GM18511 (cell line): Measurements from ENCODE around the gene ZNF214.

Experiments used
- ATAC-seq: cut with Tn5 transposase; IDR thresholded peaks from one replicate; pipeline ENCODE4 v1.9.1; 2021; ENCODE audit warnings: mild to moderate bottlenecking, moderate library complexity; ENCODE audit not compliant: unreplicated experiment

ZNF214 gene

DNA sequence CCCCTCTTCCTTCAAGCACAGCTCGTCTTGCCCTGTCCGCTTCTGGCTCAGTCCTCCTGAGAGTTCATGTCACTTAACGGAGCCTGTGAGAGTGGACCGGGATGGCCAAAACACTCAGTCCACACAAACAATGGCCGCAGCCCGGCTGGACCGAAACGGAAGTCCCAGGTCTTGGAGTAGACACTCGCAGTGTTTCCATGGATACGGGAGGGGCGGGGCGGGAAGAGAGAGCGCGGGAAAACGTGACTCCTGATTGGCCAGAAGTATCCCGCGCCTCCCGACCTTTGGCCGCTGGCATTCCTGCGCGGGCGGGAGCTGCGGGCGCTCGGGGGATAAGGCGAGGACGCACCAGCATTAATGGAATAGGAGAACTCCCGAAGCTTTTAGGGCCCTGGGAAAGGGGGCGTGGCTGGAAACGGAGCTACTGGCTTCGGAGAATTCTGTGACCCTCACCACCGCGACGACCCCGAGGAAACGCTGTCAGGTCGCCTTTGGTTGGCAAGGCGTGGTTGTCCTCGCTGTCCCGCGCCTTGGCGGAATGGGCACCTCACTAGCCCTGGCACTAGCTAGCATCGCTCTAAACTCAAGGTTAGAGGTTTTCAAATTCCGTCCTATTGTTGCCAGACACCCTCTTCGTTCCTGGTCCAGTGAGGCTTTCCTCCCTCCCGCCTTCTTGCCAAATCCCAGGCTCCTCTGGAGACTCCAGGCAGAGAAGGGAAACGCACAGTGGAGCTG is at the start of gene ZNF214, which contains the start of gene NLRP14:
TSS of gene ZNF214 (minus strand) at position 164 of the 735 bp plus-strand sequence. CDS start 17,511 bp downstream, outside the sequence.
TSS of gene NLRP14 (plus strand) at position 297 of the 735 bp plus-strand sequence. CDS start 18,108 bp downstream, outside the sequence.
- ATAC-seq: peak; percentile 65

- no peak for ATAC-seq
Measured at GRCh38 chr11:7062534-7062933, 42.4 kb upstream of the ZNF214 start.

GRCh38 chr11:7060868-7061267 is 40.7 kb upstream of the ZNF214 start:
- ATAC-seq: no peak

GRCh38 chr11:7057641-7058040 is 37.5 kb upstream of the ZNF214 start:
- no peak for ATAC-seq

- ATAC-seq: no peak
Measured at GRCh38 chr11:7056828-7057513, 36.8 kb upstream of the ZNF214 start.

- ATAC-seq: no peak
Measured at GRCh38 chr11:7050191-7050590, 30.0 kb upstream of the ZNF214 start.

DNA sequence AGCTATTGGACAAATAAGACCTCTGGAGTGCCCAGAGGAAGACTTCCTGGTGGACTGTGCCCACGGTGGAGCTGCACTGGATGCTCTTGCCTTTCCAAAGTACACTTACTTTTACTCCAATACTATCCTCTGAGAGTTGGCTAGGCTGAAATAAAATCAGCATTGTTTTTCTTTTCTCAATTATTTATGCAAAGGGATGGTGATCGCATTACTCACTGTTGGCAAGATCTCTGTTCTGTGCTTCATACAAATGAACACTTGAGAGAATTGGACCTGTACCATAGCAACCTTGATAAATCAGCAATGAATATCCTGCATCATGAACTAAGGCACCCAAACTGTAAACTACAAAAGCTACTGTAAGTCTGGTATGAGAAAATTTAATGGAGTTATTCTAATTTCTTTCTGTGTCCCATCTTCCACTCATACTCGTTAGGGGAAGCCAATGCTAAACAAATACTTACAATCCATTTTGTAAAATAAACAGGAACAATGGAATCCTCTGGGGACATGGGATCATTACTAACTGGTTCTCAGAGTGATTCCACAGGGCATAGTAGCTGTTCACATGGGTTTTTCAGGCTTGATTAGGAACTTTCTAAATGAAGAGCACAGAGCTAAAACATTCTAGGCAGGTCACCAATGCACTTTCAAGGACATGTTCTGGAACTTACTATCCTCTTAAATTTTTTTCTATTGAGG is 26.5 kb upstream of the ZNF214 start:
- ATAC-seq: no peak

DNA sequence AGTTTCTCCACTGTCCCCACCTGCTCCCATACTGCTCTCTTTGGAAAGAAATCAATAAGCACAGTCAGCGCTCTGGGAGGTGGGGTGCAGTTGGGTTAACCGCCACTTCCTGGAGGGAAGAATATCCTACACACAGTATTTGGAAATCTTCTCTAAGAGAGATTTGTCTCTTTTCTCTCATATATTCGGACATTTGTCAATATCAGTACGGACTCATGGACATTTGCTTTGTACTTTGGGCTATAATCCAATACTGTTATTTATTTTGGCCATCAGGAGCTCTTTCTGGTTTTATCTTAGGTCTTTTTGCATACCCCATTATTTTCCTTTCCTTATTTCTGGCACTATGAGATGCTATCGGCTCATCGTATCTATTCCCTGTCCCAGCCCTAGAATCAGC is 13.9 kb upstream of the ZNF214 start:
- ATAC-seq: no peak

DNA sequence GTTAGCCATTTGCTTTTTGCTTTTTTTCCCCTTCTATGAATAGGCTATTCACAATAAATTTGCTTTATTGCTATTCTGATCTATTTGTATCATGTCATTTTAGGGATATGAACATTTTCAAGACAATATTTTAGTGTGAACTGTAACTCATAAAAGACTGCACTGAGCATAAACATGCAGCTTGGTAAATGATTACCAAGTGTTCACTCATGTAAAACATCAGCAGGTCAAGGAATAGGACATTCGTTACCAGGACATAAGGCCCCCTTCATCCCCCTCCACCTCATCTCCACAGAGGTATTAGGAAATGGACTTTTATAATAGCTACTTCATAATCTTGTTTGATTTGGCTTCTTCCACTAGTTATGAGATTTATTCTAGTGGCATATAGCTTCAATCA is 12.5 kb upstream of the ZNF214 start:
- ATAC-seq: no peak

GRCh38 chr11:7031471-7031871 is 11.3 kb upstream of the ZNF214 start:
- no peak for ATAC-seq

GRCh38 chr11:7030836-7031235 is 10.7 kb upstream of the ZNF214 start:
- ATAC-seq: no peak

DNA sequence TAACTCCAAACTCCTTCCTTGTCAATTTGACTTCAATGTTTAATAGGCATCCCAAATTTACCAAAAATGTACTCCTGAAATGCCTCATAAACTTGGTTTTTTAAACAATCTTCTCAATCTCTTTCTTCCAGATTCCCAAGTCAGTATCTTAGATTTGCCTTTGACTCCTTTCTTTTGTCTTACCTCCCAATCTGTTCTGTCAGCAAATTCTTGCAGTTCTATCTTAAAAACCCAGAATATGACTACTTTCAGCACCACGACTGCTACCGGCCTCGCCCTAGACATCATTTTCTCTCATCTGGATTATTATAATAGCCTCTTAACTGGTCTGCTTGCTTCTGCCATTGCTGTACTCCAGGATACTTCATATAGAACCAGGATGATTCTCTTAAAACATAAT is 8.0 kb upstream of the ZNF214 start:
- no peak for ATAC-seq

GRCh38 chr11:7021318-7021717 is 1.2 kb upstream of the ZNF214 start:
- ATAC-seq: no peak

DNA sequence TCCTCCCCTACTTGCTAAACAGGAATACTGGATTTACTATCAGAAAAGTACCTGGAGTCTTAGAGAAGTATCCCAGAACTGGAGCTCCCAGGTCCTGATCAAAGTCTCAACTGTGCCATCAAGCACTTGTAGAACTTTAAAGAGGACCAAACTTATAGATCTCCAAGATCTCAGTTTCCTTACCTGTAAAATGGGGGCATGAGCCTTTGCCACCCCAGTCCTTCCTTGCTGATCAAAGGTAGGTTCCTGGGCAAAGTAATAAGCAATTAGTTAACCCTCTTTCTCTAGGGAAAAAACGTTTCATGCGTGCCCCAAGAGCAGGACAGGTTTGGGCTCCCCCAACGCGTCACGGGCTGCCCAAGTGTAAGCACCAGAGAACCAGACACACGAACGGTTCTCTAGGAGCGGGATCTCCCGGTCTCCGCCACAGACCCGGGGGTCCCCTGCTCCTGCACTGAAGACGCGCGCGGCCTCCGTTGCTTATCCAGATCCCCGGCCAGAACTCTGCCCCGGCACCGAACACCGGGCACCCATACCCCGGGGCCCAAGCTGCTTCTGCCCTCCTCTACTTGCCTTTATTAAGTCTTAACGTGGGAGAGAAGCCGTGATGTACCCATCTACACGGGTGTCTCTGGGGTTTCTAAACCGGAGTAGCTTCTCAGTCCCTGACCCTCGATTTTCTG is 505 bp downstream of the ZNF214 start:
- peak; percentile 29 for ATAC-seq

DNA sequence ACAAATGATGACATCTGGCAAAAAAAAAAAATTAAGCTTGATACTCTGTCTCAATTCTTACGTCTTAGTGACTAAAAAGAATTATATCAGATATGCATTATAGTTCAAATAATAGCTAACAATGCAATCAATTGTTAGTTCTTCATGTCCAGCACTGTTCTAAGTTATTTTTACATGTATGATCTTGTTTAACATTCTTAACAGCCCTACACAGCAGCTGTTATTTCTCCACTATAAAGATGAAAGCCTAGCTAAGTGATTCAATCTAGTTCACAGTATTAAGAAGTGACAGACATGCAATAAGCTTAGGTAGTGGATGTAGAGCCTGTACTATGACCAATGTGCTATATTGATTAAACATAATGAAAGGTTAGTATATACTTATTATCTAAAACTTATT is 4.1 kb downstream of the ZNF214 start:
- no peak for ATAC-seq

DNA sequence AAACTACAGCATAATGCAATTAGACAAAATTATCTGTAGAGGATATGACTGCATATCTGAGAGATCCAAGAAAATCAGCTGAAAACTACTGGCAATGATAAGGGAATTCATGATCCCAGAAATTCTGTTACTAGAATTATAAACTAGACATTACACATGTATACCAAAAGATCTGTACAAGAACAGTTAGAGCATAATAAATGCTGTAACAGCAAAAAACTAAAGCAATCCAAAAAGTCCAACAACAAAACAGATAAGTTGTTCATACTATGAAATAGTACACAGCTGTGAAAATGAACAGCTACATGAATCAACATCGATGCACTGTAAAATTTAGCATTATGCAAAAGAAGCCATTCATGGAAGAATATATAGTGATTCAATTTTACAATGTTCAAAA is 6.0 kb downstream of the ZNF214 start:
- no peak for ATAC-seq

- ATAC-seq: no peak
Measured at GRCh38 chr11:7004482-7004881, 15.7 kb downstream of the ZNF214 start.

GRCh38 chr11:6995703-6996102 is 24.4 kb downstream of the ZNF214 start:
- ATAC-seq: no peak

DNA sequence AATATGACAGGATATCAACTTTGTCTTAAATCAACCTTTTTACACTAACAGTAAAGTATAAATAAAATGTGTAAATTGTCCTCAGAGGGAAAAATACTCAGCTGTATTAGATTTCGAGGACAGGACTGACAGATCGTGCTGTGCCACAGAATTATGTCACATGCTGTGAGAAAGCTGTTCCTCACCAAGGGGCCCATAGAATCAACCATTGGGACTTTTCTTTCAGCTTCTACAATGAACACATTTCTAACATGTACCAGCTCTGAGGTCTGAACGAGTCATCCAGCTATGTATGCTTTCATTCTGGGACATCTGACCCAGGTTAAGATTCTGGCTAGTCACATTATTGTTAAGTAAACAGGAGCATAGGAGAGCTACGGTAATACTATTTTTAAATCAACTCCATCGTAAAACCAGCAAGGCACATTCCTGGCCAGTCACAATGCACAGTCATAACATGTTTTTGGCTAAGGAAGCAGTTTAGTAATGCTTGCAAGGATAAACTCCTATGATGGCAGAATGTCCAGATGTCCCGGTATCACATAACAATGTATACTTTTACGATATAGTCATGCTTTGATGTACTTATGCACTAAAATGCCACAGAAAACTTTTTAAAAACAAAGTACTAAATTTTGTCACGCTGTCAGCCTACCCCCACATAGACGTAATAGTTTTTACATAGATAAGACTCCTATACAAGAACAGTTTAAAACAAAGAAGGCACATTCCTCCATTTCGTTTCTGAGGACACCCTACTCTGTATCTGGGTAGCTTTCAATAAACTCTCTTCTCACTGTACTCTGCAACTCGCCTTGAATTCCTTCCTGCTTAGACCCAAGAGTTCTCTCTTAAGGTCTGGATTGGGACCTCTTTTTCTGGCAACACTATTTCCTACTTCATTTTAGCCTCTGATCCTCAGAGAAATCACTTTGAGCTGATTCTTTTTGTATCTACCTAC is 27.4 kb downstream of the ZNF214 start:
- ATAC-seq: no peak

DNA sequence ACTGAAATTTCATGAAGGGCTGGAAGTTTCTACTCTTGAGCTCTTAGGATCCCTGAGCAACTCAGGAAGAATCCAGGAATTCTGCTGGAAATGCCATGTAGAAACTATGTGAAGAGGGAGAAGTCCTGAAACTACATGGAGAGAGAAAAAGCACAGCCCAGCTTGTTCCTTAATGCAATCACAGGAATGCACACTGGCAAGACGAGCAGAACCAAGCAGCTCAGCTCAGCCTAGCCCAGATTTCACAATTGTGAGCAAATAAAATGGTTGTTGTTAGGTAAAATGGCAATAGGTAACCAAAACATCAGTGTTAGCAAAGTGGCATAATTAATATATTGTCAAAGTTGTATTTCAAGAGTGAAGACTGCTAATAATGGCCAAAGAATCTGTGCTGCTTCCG is 28.1 kb downstream of the ZNF214 start:
- no peak for ATAC-seq
